ENCODE measurements around the gene ARPC1A.
"Not testable (repeated sequence)": the region's sequence is repeated elsewhere in the genome, so short reads cannot be mapped to it uniquely, and the experiment has no call there.

The ARPC1A gene

GRCh38 chr7:99383791-99384370 lies 58.2 kb downstream of the ARPC1A start:
- no peak for TF ChIP-seq ZNF274 (IDR thresholded peaks at IDR 0.05; ENCODE audit: low read depth, low read length)
- H3K4me3 ChIP-seq (ENCODE audit: low read length): no peak overlapping the region

DNA sequence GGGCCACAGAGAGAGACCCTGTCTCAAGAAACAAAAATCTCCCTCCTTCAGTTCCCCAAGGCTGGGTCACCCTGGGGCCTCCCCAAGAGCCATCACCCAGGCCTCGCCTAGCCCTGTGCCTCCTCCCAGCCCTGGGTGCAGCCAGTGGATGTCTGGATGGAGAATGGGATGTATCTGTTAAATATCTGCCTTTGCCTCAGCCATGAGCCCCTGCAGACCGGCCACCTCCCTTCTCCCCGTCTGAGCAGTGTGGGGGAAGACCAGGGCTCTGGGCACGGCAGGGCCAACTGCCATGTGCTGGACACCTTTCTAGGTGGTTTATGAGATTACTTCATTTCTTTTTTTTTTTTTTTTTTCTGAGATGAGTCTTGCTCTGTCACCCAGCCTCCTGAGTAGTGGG lies 58.8 kb downstream of the ARPC1A start:
- no peak overlapping the region for H3K4me3 ChIP-seq (ENCODE audit: low read length)
- TF ChIP-seq ZNF274 (IDR thresholded peaks at IDR 0.05; ENCODE audit: low read depth, low read length): no peak

DNA sequence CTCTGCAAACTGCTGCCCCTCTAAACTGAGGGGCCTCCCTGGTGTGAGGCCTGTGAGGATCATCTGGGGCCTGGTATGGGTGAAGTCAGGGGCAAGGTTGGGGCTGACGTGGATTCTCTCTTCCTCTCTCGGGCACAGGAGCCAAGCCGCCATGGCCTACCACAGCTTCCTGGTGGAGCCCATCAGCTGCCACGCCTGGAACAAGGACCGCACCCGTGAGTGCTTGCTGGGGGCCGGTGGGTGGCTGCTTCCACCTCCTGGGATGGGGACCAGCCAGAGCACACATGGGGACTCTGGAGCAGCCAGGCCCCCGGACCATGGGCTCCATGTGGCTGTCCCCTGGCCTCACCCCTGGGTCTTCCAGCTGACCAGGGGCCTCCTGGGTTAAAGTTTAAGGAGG lies 59.9 kb downstream of the ARPC1A start:
- no peak overlapping the region for H3K4me3 ChIP-seq (ENCODE audit: low read length)
- no peak for TF ChIP-seq ZNF274 (IDR thresholded peaks at IDR 0.05; ENCODE audit: low read depth, low read length)

DNA sequence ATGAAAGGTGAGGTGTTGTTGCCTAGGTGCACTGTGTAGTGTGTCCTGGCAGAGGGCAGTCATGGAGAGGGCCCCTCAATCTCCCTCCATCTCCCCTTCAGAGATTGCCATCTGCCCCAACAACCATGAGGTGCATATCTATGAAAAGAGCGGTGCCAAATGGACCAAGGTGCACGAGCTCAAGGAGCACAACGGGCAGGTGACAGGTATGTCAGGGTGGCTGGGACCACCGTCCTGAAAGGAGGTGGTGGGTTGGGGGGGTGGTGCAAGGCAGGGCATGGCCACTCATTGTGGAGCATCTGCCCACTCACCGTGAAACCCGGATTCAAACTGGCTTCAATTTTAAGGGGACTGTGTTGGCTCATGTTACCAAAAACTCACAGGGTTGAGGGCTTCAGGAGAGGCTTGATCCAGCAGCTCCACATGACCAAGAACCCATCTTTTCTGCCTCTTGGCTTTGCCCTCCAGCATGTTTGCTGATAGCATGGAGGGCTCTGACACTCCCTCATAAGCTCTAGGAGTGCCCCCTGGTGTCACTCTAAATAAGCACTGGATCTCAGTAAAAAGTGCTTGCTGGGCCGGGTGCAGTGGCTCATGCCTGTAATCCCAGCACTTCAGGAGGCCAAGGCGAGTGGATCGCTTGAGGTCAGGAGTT lies 61.0 kb downstream of the ARPC1A start:
- no peak for TF ChIP-seq ZNF274 (IDR thresholded peaks at IDR 0.05; ENCODE audit: low read depth, low read length)
- H3K4me3 ChIP-seq (ENCODE audit: low read length): no peak overlapping the region

GRCh38 chr7:99387239-99387635 lies 61.5 kb downstream of the ARPC1A start:
- H3K4me3 ChIP-seq (ENCODE audit: low read length): not testable (repeated sequence)

DNA sequence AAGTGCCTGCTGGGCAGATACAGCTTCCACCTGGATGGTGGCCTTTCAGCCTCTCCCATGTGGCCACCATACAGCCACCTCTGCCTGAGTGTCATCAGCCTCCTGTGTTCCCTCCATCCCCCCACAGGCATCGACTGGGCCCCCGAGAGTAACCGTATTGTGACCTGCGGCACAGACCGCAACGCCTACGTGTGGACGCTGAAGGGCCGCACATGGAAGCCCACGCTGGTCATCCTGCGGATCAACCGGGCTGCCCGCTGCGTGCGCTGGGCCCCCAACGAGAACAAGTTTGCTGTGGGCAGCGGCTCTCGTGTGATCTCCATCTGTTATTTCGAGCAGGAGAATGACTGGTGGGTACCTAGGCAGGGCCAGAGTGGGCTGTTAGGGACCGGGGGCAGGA lies 62.2 kb downstream of the ARPC1A start:
- TF ChIP-seq ZNF274 (IDR thresholded peaks at IDR 0.05; ENCODE audit: low read depth, low read length): no peak

DNA sequence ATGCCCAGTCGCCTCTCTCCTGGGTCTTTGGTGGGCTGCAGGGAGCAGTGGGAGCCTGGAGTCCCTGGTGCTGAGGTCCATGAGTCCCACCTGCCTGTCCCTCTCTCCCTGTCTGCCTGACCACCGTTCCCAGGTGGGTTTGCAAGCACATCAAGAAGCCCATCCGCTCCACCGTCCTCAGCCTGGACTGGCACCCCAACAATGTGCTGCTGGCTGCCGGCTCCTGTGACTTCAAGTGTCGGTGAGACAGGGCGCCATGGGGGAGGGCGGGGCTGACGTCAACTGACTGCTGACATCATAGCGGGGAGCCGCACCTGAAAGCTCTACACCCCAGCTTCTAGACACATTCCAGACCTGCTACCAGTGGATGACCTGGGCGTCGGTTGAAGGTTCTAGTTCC lies 64.1 kb downstream of the ARPC1A start:
- no peak overlapping the region for H3K4me3 ChIP-seq (ENCODE audit: low read length)
- TF ChIP-seq ZNF274 (IDR thresholded peaks at IDR 0.05; ENCODE audit: low read depth, low read length): no peak

More for the DNA sequence above, 62.2 kb downstream of the ARPC1A start:
- no peak overlapping the region for H3K4me3 ChIP-seq (ENCODE audit: low read length)

DNA sequence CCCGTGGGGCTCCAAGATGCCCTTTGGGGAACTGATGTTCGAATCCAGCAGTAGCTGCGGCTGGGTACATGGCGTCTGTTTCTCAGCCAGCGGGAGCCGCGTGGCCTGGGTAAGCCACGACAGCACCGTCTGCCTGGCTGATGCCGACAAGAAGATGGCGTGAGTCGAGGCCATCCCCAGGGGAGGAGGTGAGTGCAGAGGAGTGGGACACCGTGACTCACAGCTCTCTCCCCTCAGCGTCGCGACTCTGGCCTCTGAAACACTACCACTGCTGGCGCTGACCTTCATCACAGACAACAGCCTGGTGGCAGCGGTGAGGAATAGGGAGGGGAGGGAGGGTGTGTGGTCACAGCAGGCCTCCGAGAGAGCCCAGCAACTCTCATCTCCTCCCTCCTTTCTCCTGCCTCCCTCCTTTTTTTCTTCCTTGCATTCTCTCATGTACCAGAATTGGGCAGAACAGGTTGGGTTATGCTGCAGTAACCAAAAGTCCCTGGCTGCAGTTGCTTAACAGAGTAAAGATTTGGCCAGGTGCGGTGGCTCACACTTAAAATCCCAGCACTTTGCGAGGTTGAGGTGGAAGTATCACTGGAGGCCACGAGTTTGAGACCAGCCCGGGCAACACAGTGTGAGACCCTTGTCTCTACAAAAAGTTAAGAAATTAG lies 65.4 kb downstream of the ARPC1A start:
- no peak for TF ChIP-seq ZNF274 (IDR thresholded peaks at IDR 0.05; ENCODE audit: low read depth, low read length)
- H3K4me3 ChIP-seq (ENCODE audit: low read length): no peak overlapping the region

DNA sequence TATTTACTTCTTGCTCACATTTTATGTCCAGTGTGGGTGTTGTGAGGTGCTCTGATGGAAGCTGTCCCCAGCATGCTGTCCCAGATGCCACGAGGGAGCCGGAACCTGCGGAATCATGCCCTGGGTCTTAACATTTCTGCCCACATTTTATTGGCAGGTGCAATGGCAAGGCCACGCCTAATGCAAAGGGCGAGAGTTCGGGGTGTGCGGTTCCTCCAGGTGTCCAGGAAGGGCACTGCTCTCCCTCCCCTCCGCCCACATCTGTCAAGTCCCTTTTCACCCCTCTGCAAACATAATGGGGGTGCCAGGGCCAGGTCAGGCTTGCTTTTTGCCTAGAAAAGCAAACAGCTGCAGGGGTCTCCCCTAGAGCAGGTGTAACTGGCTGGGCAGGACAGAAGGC lies 66.3 kb downstream of the ARPC1A start:
- no peak for TF ChIP-seq ZNF274 (IDR thresholded peaks at IDR 0.05; ENCODE audit: low read depth, low read length)
- no peak overlapping the region for H3K4me3 ChIP-seq (ENCODE audit: low read length)

DNA sequence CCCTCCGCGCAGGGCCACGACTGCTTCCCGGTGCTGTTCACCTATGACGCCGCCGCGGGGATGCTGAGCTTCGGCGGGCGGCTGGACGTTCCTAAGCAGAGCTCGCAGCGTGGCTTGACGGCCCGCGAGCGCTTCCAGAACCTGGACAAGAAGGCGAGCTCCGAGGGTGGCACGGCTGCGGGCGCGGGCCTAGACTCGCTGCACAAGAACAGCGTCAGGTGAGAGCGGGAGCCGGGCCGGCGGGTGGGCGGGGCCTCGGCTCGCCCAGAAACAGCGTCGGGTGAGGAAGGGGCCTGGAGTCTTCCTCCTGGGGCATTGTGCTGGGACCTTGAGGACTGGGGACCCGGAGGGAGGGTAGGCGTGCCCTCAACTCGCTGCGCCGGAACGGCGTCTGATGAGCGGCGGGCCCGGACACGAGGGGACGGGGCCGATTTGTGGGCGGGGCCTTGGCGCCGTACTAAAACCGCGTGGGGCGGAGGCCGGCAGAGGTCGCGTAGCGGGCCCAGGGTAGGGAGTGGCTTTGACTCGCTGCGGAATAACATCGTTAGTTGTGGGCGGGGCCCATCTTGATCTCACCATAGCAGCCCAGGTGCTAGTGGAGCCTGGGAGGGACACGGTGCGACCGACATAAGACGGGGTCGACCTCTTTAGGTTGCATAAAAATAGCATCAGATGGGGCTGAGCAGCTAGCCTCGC lies 67.1 kb downstream of the ARPC1A start:
- H3K4me3 ChIP-seq (ENCODE audit: low read length): no peak overlapping the region; the same call in 1 of the 2 replicates
- no peak for TF ChIP-seq ZNF274 (IDR thresholded peaks at IDR 0.05; ENCODE audit: low read depth, low read length)

DNA sequence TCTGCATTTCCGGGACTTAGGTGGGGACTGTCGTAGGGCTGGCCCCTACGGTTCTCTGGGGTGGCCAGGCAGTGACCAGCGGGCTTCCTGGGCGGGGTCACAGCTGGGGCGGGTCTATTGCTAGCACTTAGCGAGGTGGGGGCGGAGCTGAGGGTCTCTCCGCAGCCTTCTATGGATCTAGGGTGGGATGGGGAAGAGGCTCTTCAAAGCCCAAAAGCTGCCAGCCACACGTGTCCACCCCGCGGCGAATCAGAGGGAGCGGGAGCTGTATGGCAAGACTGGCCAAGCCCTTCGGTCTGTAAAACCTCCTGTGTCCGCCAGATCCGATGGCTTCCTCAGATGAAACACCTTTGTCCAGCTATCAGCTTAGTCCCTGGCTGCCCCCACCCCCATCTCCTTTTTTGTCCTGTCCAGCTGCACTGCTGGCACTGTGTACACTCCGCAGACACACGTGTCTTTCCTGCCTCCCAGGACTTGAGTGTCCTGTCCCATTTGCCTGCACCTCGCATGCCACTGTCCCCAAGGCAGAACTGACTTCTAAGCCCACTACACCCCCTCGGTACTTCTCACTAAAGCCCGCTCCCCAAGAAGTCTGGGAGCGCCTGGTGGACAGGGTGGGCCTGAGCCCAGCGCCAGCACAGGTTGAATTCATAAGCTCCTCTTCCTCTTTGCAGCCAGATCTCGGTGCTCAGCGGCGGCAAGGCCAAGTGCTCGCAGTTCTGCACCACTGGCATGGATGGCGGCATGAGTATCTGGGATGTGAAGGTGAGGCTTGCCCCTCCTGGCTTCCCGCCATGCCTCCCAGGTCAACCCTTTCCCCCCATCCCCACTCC lies 67.9 kb downstream of the ARPC1A start:
- no peak for TF ChIP-seq ZNF274 (IDR thresholded peaks at IDR 0.05; ENCODE audit: low read depth, low read length)
- no peak overlapping the region for H3K4me3 ChIP-seq (ENCODE audit: low read length)

- no peak overlapping the region for H3K4me3 ChIP-seq (ENCODE audit: low read length)
- no peak for TF ChIP-seq ZNF274 (IDR thresholded peaks at IDR 0.05; ENCODE audit: low read depth, low read length)
These were observed 68.4 kb downstream of the ARPC1A start for GRCh38 chr7:99394188-99394502.

DNA sequence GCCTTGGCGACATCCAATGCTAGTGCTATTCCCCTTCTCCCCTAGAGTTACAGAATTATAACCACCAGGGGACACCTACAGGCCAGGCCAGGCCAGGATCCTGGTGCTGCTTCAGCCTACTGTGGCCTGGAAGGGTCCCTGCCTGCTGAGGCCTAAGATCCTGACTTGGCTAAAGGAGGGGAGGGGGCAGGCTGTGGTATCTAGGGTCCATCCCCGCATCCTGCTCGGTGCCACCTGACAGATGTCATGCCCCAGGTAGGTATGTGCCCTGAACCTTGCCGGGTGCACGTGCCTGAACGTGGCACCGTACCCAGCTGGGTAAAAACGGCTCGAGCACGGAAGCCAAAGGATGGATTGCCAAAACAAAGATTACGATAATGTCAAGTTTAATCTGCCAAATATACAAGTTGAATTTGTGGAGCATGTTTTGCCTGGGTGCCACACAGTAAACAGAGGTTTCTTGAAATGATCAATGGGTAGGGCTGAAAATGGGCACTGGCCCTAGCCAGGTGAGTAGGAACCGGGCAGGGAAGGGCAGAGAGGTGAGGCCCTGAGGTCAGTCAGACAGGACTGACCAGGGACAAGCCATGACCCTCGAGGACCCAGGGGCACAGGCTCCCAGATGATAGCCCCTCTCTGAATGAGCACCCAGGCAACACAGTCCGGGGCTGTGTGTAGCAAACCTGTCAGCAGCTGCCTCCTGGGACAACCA lies 70.1 kb downstream of the ARPC1A start:
- H3K4me3 ChIP-seq (ENCODE audit: low read length): no peak overlapping the region
- TF ChIP-seq ZNF274 (IDR thresholded peaks at IDR 0.05; ENCODE audit: low read depth, low read length): no peak

All from GM08714 (cell line).